GM12891 (cell line): ENCODE results near the gene HTT.

Source experiments
- POLR2A ChIP-seq: IDR thresholded peaks from 2 replicates; pipeline ENCODE4 v1.6.1; 2011; ENCODE audit warnings: low read depth, low read length, control low read depth
- POLR2AphosphoS5 ChIP-seq: IDR thresholded peaks from 2 replicates; pipeline ENCODE4 v1.6.1; 2011; ENCODE audit warnings: low read depth, low read length, control low read depth

DNA sequence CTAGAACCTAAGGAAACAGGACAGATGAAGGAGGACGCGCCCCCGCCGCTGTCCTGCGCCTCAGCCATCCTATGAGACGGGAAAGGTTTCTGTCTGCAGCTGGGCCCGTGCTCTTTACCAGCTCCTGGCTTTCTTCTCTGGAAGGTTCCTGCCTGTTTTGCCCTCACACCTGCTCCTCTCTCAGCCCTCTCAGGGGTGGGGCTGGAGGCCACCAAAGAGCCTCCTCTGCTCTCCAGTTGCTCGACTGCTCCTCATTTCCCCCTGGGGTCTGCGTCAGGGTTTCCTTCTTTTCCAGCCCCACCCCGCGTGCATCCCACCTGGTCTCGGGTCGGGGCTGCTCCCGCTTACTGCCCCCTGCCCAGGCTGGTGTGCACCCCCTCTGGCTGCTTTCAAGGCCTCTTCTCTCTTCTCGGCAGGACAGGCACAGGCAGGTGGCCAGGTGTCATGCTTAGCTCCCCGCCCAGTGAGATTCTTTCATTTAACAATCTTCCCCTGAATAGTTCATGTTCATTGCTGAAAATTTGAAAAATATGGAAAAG, 4.8 kb upstream of the HTT start:
- TF ChIP-seq POLR2AphosphoS5 = no peak
- TF ChIP-seq POLR2A = no peak
